Measurements from ENCODE around the gene CBX8. TPM values are rescaled to one million over a fixed set of nuclear protein-coding genes. Genes with fewer than 3 reads are reported as not detected.
A peak's percentile ranks its signal among the peaks of the same experiment; 100 is the strongest.

CBX8 gene
- total and polyA plus RNA-seq, 2 donors (not counting 3 experiments of a cell fraction or from before 2014, with no cell fraction given) = 0.69 to 3.1 TPM

GRCh38 chr17:79778504-79779083, 18.3 kb downstream of the CBX8 start:
- no peak for DNase-seq (ENCODE audit: low read depth, low spot score)

More at GRCh38 chr17:79778504-79779083, 18.3 kb downstream of the CBX8 start:
- FAIRE-seq = no peak
- no peak overlapping the region for H3K27ac ChIP-seq (ENCODE audit: insufficient read depth, low read depth, low read length)
- H3K79me2 ChIP-seq (ENCODE audit: control insufficient read depth, insufficient read depth, low read length) = no peaks in the 10 kb centered on the region
- no peaks in the 10 kb centered on the region for H3K9me1 ChIP-seq (replicated peaks; ENCODE audit: control insufficient read depth, extremely low read depth, insufficient read depth, low read length)
- peaks cover 20% of the 10 kb centered on the region for H3K4me1 ChIP-seq (ENCODE audit: control insufficient read depth, extremely low read depth, insufficient read depth, low read length)
- BruUV-seq (replicated peaks) = no TSS peak
- H3K9me3 ChIP-seq (replicated peaks; ENCODE audit: control insufficient read depth, insufficient read depth, low read length) = no peaks in the 10 kb centered on the region
- dilution Hi-C loops (cut with MboI; ENCODE audit: extremely low pct_ligation_motif_present, low sequenced_read_pairs) = no loop called here
- H2AFZ ChIP-seq (ENCODE audit: low read depth, low read length) = peak overlapping the region; percentile 87
- intact Hi-C loops (cut with micrococcal nuclease) = loop anchor here (1.0 kb wide), 1 partner anchor 19 kb away; the partner anchor contains the start of gene CBX8
- ChIA-PET CTCF (interaction anchor here (1.0 to 2.0 kb wide), 6 partner anchors 9 to 213 kb away, joined by 3 to 9 read pairs (median 6); no protein-coding TSS in a partner anchor), POLR2A (no interaction called here)
- H3K36me3 ChIP-seq (ENCODE audit: control insufficient read depth in 2 of 2, extremely low read depth in 1 of 2, insufficient read depth in 2 of 2, low read length in 2 of 2) = no peaks in the 10 kb centered on the region
- peaks cover 7 to 9% of the 10 kb centered on the region in 2 experiments for H3K27me3 ChIP-seq (ENCODE audit: control insufficient read depth in 2 of 2, insufficient read depth in 2 of 2, low read length in 2 of 2)
- peak overlapping the region; percentile 19 for H3K9ac ChIP-seq (replicated peaks; ENCODE audit: extremely low read depth, insufficient read depth, low read length)
- H4K20me1 ChIP-seq (replicated peaks; ENCODE audit: control insufficient read depth, extremely low read depth, insufficient read depth, low read length) = no peaks in the 10 kb centered on the region
- TF ChIP-seq CTCF (IDR thresholded peaks at IDR 0.05; ENCODE audit: extremely low read depth in 1 of 2, insufficient read depth in 1 of 2, low read depth in 1 of 2, low read length in 2 of 2) (no peak), POLR2A (IDR thresholded peaks at IDR 0.05; ENCODE audit: low read depth, low read length) (no peak), JUN (IDR thresholded peaks at IDR 0.05; ENCODE audit: borderline replicate concordance, insufficient read depth, insufficient read length, low read depth) (no peak), MAX (IDR thresholded peaks at IDR 0.05; ENCODE audit: insufficient read depth, insufficient read length) (no peak), EZH2 (IDR thresholded peaks at IDR 0.05; ENCODE audit: borderline replicate concordance, low read depth, low read length, severe bottlenecking) (no peak), MYC (IDR thresholded peaks at IDR 0.05; ENCODE audit: low read depth, low read length) (no peak), POLR2AphosphoS5 (IDR thresholded peaks at IDR 0.05; ENCODE audit: insufficient read depth, low read depth, low read length) (no peak), FOS (IDR thresholded peaks at IDR 0.05; ENCODE audit: borderline replicate concordance, insufficient read depth, low read length) (no peak), GATA2 (IDR thresholded peaks at IDR 0.05; ENCODE audit: insufficient read depth, insufficient read length, low read depth, low read length) (no peak)
- peak overlapping the region; percentile 67 to 95 (median 69) for H3K4me3 ChIP-seq (replicated peaks in 1 of 3; ENCODE audit: insufficient read depth in 1 of 3, low read depth in 1 of 3, low read length in 3 of 3)
- peak overlapping the region; percentile 67 for H3K4me2 ChIP-seq (ENCODE audit: insufficient read depth, low read length)
